NCI-H345 (cell line): ENCODE measurements around the gene MAST2.
"Not testable (repeated sequence)": the region's sequence is repeated elsewhere in the genome, so short reads cannot be mapped to it uniquely, and the experiment has no call there.

Source experiments
- DNase-seq: peaks from one replicate; lab custom pipeline; 2025; lab: John Stamatoyannopoulos, UW

MAST2 gene

DNA sequence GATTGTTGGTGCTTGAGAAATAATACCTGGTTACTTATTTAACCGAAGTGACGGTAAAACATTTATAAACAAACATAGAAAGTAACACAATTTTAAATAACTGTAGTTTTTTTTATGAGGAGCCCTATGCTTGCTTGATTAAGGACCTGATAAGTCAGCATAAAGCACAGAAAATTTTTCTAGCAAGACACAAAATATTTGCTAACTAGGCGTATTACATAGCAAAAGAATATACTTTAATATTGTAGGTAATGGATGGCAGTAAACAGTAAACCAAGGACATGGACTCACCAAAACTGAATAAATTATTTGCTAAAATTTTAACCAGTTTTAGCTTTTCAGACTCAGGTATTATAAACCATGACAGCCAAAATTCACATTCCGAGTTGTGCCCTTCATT is 90.9 kb downstream of the MAST2 start:
- DNase-seq: no peak

DNA sequence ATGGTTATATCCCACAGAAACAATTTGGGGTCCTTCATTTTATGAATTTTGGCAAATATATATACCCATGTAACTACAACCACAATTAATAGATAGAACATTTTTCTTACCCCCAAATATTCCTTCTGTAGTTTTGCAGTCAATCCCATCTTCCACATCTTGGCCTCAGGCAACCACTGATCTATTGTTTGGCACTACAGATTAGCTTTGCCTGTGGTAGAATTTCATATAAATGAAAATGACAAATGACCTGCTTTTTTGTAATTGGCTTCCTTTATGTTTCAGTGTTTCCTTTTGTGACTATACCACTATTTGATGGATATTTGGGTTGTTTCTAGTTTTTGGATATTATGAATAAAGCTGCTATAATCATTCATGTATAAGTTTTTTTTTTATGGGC is 91.5 kb downstream of the MAST2 start:
- no peak for DNase-seq

DNA sequence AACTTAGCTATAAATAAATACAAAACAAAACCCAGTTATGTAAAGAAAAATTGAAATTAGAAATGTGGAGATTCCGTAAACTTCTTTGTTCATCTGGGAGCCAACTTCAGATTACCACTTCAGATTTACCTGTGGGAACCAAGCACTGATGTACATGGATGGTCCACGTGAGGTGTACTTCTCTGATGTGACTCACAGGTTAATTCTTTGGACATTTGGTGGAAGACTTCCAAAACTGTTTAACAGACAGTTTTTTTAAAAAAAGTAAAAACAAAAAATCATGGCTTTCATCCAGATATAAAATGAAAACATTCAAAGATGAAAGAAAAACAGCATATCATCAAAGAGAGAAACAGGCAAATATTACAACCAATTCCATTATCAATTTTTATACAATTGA is 92.0 kb downstream of the MAST2 start:
- no peak for DNase-seq

DNA sequence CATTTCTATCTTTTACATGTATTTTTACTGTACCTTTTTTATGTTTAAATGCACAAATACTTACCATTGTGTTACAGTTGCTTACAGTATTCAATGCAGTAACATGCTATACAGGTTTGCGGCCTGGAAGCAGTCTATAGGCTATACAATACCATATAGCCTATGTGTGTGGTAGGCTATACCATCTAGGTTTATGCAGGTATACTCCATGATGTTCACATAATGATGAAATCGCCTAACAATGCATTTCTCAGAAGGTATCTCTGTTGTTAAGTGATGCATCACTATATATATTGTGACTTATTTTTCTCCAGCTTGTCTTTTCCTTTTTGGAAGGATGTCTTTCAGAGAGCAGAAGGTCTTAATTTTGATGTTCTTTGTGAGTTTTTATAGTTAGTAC is 103.5 kb downstream of the MAST2 start:
- no peak for DNase-seq

DNA sequence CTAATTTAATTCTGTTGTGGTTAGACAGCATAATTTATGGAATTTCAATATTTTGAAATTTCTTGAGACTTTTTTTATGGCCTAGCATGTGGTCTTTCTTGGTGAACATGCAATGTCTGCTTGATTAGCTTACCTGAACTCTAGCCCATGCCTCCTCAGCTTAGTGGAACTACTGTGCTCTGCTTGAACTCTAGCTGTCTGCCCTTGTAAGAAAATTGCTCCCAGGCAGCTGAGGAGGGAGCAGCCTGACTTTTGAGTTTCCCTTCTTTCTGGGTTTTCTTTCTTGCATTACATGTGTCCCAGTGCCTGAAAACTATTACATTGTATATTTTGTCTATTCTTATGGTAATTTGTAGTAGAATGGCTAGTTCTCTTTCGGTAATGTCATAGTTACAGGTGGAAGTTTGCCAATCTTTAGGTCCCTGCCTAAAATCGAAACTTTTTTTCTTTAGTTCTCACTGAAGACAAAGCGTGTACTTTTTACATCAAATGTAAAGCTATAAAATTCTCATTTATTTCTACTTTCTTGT is 105.3 kb downstream of the MAST2 start:
- DNase-seq: no peak

DNA sequence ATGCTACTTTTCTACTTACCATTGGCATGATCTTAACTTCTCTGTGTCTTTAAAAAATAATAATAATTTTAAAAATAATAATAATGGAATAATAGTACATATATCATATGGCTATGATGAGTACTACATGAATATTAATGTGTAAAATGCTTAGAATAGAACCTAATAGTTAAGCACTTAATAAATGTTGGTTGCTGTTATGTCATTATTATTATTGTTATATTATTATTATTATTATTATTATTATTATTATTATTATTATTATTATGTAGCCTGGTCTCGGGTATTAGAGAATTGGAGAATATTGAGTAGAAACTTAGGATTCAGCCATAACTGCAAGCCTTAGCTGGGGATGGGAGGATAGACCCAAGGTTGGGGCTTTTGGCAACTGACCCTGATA is 108.2 kb downstream of the MAST2 start:
- DNase-seq: no peak

DNA sequence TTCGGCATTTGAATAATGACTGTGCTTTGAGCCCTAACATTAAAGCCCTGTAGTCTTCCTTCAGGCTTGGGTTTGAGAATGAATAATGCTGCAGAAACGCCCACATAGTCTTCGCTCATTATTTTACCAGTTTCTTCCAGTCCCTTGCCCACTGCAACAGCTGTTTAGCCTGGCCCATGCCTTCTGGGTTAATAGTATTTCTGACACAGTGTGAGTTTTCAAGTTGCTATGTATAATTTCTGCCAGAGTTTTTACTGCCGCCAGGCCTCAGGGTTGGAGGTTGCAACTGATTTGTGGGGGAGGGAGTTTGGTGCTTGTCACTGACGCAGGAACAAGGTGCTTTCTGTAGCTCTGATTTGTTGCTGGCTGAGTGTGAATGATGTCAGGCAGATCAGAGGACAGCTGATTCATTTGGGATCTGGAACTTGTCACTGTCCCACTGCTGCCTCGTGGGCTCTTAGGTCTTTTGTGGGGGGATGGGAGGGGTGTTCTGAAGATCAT is 109.8 kb downstream of the MAST2 start:
- DNase-seq: no peak

DNA sequence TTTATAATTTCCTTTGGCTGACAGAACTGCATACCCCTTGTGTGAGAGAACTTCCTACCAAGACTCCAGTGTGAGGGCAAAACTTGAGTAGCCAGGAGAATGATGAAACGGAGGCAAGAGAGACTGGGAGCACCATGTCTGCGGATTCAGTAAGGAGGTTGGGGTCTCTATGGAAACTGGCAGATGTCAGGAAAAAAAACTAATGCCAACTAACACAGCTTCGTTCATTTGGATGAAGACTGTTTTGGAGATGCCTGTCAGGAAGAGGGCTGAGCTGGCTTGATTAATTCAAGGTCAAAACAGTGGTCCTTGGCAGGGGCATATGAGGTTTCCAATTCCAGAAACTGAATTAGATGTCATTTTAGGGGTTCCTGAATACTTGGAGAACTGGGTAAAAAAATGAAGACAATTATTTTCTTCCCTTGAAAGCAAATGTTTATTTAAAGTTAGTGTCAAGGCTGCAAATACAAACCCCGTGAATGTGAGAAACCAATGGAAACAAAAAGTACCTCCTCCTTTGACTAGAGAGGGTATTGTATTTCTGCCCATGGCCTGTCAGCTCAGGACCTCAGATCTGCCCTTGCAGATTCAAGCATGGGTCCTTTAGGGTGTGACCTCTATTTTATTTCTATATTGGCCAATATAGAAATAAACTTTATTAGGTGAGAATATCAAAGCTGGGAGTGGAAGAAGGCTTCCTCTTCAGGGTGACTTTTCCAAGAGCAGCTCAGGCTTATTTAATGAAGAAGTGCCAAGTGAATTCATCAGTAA is 110.5 kb downstream of the MAST2 start:
- no peak for DNase-seq

DNA sequence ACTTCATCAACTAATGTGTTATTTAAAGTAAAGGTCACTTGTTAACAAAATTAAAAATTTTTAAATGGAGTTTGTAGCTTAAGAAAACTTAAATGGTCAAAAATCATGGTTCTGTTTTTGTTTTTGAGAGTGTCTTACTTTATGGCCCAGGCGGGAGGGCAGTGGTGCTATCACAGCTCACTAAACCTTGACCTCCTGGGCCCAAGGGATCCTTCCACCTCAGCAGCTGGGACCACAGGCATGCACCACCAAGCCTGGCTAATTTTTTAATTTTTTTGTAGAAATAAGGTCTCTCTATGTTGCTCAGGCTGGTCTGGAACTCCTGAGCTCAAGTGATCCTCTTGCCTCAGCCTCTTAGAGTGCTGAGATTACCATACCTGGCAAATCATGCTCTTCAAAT is 111.4 kb downstream of the MAST2 start:
- DNase-seq: no peak

DNA sequence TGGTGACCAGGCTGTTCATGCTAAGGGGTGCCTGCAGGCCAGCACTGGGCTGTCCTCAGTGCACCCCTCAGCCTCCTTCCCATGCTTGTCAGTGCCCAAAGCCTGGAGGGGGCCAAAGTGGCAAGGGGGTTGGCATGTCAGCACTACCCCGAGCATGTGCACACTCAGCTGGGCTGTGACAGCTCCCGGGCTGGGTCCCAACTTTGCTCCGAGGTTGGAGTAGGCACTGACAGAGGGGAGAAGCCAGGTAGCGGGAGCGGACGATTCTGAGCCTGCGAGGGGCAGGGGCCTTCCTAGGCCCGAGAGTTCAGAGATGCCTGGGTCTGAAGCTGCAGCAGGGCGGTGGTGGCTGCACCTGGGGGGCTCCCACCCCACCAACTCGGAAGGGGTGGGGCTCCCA is 119.0 kb downstream of the MAST2 start:
- no peak for DNase-seq

DNA sequence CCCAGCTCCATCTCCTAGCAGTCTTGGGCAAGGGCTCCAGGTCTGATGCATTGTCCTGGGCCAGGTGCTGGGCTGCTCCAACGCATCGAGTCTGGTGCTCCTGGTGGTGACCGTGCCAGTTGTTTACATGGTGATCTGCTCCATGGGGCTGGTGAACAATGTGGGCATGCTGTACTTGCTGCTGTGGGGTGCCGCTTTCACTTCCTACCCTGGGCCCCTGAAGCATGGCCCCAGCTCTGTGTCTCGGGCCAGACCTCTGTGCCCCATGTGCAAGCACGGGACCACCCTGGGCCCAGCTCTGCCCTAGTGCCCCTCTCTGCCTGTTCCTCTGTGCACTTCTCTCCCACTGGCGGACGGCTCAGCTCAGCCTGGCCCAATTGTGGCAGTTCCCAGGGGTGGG is 119.4 kb downstream of the MAST2 start:
- no peak for DNase-seq

DNA sequence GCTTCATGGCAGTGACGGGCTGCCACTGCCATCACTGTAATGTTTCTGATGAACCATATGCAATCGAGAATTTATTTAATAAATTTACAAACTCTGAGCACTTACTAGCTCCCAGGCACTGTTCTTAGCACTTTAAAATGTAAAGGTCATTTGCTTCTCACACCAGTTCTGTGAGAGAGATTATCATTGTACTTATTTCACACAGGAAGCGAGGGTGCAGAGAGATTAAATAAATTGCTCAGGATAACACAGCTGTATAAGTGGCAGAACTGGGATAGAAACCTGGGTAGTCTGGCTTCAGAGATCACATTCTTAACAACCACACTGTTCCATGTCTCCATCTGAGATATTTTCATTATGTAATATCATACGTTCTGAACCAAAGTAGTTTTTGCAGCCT is 119.9 kb downstream of the MAST2 start:
- no peak for DNase-seq

DNA sequence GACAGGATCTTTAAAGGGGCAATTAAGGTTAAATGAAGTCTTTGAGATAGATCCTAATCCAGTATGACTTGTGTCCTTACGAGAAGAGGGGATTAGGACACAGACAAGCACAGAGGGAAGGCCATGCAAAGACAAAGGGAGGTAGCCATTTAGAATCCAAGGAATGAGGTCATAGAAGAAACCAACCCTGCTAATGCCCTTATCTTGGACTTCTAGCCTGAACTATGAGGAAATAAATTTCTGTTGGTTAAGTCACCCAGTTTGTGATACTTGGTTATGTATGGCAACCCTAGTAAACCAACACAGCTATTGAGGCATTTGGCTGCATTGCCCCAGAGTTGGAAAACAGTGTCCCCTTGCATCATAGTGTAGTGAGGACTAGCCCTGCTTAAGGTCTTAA is 121.3 kb downstream of the MAST2 start:
- no peak for DNase-seq

DNA sequence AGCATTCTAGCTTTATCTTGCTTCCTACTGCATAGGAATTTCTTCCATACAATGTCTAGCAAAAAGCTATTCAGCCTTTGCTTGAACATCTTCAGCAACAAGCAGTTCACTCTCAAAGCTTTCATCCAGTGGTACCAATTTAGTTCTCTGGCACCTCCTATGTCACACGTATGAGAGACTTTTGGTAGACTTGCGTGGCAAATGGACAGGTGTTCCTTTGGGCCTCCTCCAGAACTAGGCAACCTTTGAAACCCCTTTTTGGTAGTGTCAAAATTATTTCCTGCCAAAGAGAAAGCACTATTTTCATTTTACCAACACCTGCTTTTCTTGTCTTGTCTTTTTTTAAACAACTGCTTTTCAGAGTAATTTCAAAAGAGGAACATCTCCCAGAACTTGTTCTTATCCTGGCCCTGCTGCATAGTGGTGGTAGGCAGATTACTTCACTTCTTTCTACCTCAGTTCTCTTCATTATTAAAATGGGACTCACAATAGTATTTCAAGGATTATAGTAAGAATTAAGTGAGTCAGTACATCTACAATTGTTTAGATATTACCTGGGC is 122.4 kb downstream of the MAST2 start:
- no peak for DNase-seq

DNA sequence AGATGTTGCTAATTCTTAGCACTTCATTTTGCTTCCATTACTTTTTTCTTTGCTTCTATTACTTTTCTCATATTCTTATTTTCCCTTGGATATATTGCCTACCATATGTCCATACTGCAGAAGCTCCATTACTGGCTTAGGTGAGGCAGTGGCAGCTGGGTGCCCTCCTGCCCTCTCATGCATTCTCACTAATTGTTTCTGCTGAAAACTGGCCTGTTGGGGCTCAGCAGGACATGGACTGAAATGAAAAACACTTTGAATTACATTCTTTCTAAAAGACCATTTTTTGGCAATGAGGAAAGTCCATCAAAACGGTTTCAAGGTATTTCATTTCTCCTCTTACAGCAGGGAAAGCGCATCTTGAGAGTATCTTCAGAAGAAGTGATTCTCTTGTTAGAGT is 122.9 kb downstream of the MAST2 start:
- DNase-seq: no peak

DNA sequence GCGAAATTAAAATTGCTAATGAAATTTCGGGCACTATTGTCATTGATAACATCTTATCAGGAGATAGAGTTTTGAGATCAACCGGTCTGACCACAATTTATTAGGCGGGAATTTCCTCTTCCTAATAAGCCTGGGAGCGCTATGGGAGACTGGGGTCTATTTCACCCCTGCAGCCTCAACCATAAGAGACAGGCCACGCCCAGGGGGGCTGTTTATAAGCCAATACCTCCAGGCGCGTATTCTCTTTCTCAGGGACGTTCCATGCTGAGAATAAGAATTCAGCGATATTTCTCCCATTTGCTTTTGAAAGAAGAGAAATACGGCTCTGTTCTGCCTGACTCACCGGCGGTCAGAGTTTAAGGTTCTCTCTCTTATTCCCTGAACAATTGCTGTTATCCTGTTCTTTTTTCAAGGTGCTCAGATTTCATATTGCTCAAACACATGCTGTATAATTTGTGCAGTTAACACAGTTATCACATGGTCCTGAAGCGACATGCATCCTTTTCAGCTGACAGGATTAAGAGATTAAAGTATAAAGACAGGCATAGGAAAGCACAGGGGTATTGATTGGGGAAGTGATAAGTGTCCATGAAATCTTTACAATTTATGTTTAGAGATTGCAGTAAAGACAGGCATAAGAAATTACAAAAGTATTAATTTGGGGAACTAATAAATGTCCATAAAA is 124.0 kb downstream of the MAST2 start:
- not testable (repeated sequence) for DNase-seq

DNA sequence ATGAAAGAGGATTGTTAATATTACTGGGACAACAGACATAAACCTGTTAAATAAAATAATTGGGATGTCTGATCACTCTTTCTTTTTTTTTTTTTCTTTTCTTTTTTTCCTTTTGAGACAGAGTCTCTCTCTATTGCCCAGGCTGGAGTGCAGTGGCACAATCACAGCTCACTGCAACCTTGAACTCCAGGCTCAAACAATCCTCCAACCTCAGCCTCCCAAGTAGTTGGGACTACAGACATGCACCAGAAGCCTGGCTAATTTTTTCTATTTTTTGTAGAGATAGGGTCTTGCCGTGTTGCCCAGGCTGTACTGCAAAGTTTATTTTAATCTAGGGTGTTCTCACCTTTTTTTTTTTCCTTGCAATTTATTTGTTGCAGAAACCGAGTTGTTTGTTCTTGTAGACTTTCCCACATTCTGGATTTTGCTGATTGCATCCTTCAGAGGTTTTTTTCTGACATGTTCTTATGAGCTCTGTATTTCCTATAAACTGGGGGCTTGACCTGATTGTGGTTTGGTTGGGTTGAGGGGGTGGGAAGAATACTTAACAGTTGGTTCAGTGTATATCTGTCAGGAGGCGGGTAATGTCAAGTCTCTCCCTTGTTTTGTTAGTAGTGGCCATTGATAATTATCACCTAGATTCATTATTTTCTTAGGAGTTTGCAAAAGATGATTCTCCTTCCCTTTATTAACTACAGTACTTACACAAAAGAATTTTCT is 125.2 kb downstream of the MAST2 start:
- DNase-seq: no peak

DNA sequence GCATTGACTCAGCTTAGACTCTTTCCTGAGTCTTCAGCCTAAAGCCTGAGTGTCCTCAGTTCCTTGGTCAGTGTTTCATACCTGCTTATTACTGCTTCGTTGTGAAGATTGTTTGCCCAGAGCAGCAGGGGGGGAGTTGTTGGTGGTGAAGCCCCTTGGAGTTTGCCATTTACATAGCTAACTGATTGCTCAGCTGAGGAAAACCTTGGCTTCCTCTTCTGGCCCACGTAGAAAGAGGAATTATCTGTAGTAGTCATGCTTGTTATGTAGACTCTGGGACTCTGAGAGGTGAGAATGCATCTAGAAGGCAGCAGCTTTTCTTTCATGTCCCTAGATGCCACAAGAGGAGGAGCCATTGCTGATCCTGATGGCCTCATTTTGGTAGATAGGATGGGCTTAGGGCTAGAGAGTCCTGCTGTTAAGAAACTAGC is 125.9 kb downstream of the MAST2 start:
- no peak for DNase-seq

DNA sequence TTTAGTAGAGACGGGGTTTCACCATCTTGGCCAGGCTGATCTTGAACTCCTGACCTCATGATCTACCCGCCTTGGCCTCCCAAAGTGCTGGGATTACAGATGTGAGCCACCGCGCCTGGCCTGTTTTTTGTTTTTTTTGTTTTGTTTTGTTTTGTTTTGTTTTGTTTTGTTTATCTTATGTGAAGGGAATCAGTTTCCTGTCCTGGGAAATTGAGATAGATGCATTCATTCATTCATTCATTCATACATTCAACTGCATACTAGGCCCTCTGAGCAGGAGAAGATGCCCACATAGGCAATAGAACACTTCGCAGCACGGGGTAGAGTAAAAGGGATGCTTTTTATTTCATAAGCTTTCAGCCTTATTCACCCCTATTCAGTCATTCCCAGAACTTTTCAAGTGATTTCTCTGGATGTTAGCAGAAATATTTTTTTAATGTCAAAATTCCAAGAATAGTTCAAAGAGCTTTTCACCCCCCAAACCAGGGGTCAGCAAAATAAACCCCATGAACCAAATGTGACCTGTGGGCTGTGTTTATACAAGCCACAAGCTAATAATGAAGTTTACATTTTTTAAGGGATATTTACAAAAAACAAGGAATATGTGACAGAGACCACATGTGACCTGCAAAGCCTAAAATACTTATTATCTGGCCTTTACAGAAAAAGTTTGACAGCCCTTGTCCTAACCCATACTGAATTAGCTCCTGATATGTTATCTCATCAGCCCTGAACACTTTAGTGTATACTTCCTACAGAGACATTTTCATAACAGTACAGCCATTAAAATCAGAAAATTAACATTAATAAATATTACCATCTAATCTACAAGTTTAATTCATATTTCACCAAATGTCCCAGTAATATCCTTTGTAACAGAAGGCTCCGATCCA is 127.1 kb downstream of the MAST2 start:
- DNase-seq: no peak

DNA sequence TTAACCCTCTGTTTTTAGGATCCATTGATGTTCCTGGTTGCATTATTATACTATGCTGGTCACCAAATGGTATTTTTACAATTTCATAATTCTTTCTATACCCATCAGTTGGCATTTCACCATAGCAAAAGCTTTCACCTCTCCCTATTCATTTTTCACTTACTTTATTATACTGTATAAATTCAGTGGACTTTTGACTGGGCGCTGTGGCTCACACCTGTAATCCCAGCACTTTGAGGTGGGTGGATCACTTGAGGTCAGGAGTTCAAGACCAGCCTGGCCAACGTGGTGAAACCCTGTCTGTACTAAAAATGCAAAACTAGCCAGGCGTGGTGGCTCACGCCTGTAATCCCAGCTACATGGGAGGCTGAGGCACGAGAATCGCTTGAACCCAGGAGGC is 128.8 kb downstream of the MAST2 start:
- DNase-seq: not testable (repeated sequence)

DNA sequence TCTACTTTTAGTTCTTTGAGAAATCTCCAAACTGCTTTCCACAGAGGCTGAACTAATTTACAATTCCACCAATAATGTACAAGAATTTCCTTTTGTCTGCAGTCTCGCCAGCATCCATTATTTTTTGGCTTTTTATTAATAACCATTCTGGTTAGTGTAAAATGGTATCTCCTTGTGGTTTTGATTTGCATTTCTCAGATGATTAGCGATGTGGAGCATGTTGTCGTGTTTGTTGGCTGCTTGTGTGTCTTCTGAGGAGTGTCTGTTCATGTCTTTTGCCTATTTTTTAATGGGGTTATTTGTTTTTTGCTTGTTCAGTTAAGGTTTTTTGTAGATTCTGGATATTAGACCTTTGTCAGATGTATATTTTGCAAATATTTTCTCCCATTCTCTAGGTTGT is 131.5 kb downstream of the MAST2 start:
- no peak for DNase-seq
